ENCODE results near the gene SHTN1.

GRCh38 chr10:116866987-116867595 lies 137.9 kb downstream of the SHTN1 start:
- TF ChIP-seq CTCF (IDR thresholded peaks at IDR 0.05; ENCODE audit: low read depth, low read length, poor library complexity, severe bottlenecking) (no peak), EZH2phosphoT487 (IDR thresholded peaks at IDR 0.05; ENCODE audit: borderline replicate concordance, low read length) (no peak)

Measured in DOHH2 (cell line).